ENCODE measurements around the gene DLGAP4.

GRCh38 chr20:36549942-36550789 lies 244.0 kb downstream of the DLGAP4 start:
- no peak for TF ChIP-seq CTCF (IDR thresholded peaks at IDR 0.05; ENCODE audit: insufficient read depth, low read length, poor library complexity, severe bottlenecking)
- TF ChIP-seq EZH2phosphoT487 (conservative IDR thresholded peaks at IDR 0.05; ENCODE audit: low read length), result no peak
